BLaER1 (cell line): ENCODE measurements around the gene MCTP2.

ENCODE experiments used
- H3K27ac ChIP-seq: shearing (Covaris generic); formaldehyde crosslinking; 2 replicates; pipeline ENCODE4 v1.8.1; 2022
- H3K27me3 ChIP-seq: shearing (Covaris generic); formaldehyde crosslinking; 2 replicates; pipeline ENCODE4 v1.8.1; 2022
- H3K36me3 ChIP-seq: shearing (Covaris generic); formaldehyde crosslinking; 2 replicates; pipeline ENCODE4 v1.8.1; 2022
- H3K4me1 ChIP-seq: shearing (Covaris generic); formaldehyde crosslinking; 2 replicates; pipeline ENCODE4 v1.8.1; 2022
- H3K4me2 ChIP-seq: shearing (Covaris generic); formaldehyde crosslinking; 2 replicates; pipeline ENCODE4 v1.8.1; 2022
- H3K4me3 ChIP-seq: shearing (Covaris generic); formaldehyde crosslinking; 2 replicates; pipeline ENCODE4 v1.8.1; 2022
- H3K9ac ChIP-seq: shearing (Covaris generic); formaldehyde crosslinking; 2 replicates; pipeline ENCODE4 v1.8.1; 2022
- H3K9me3 ChIP-seq: shearing (Covaris generic); formaldehyde crosslinking; 2 replicates; pipeline ENCODE4 v1.8.1; 2022
- H4K20me1 ChIP-seq: shearing (Covaris generic); formaldehyde crosslinking; 2 replicates; pipeline ENCODE4 v1.8.1; 2022
- Cebpa-rat ChIP-seq: shearing (Covaris generic); IDR thresholded peaks from 2 replicates; pipeline ENCODE4 v1.8.1; 2022

Gene MCTP2

GRCh38 chr15:94456226-94456625, 224.9 kb downstream of the MCTP2 start:
- Histone ChIP-seq H3K9me3 (no peaks in the 10 kb centered on the region; the same call in 1 of the 2 replicates), H3K36me3 (0 out of 2 replicates have a peak, but pooled peaks cover 3% of the 10 kb centered on the region), H4K20me1 (no peaks in the 10 kb centered on the region), H3K27me3 (no peaks in the 10 kb centered on the region), H3K27ac (no peak overlapping the region), H3K4me3 (no peak overlapping the region), H3K9ac (no peak overlapping the region), H3K4me1 (peaks cover 7% of the 10 kb centered on the region), H3K4me2 (no peak overlapping the region)
- no peak for TF ChIP-seq Cebpa-rat

- H3K36me3 ChIP-seq = 0 out of 2 replicates have a peak, but pooled peaks cover 3% of the 10 kb centered on the region
- TF ChIP-seq Cebpa-rat = no peak
- no peaks in the 10 kb centered on the region for H4K20me1 ChIP-seq
- no peak overlapping the region for H3K4me2 ChIP-seq
- no peak overlapping the region for H3K4me3 ChIP-seq
- H3K4me1 ChIP-seq = peaks cover 7% of the 10 kb centered on the region
- no peaks in the 10 kb centered on the region; the same call in 1 of the 2 replicates for H3K9me3 ChIP-seq
- H3K27me3 ChIP-seq = no peaks in the 10 kb centered on the region
- no peak overlapping the region for H3K9ac ChIP-seq
- H3K27ac ChIP-seq = no peak overlapping the region
These were observed 226.3 kb downstream of the MCTP2 start for GRCh38 chr15:94457661-94458060.

- Histone ChIP-seq H3K4me2 (peak overlapping the region; percentile 8; the same call in 1 of the 2 replicates), H3K9me3 (no peaks in the 10 kb centered on the region), H3K4me1 (peaks cover 19% of the 10 kb centered on the region), H3K27me3 (no peaks in the 10 kb centered on the region), H3K4me3 (no peak overlapping the region), H4K20me1 (no peaks in the 10 kb centered on the region), H3K27ac (no peak overlapping the region), H3K36me3 (no peaks in the 10 kb centered on the region), H3K9ac (no peak overlapping the region)
- no peak for TF ChIP-seq Cebpa-rat
These were observed 229.3 kb downstream of the MCTP2 start for GRCh38 chr15:94460624-94461023.

- Histone ChIP-seq H3K4me2 (no peak overlapping the region), H3K36me3 (no peaks in the 10 kb centered on the region), H3K4me3 (no peak overlapping the region), H3K9ac (no peak overlapping the region), H3K27me3 (no peaks in the 10 kb centered on the region), H3K4me1 (peaks cover 12% of the 10 kb centered on the region), H4K20me1 (no peaks in the 10 kb centered on the region), H3K9me3 (no peaks in the 10 kb centered on the region), H3K27ac (no peak overlapping the region)
- no peak for TF ChIP-seq Cebpa-rat
These were observed 235.7 kb downstream of the MCTP2 start for GRCh38 chr15:94467034-94467433.

GRCh38 chr15:94470492-94470891, 239.1 kb downstream of the MCTP2 start:
- H3K9ac ChIP-seq = no peak overlapping the region
- H3K27ac ChIP-seq = no peak overlapping the region
- H3K4me2 ChIP-seq = no peak overlapping the region

GRCh38 chr15:94476686-94477085, 245.3 kb downstream of the MCTP2 start:
- no peak for TF ChIP-seq Cebpa-rat
- no peak overlapping the region for H3K4me2 ChIP-seq
- peaks cover 9% of the 10 kb centered on the region; the same call in 1 of the 2 replicates for H3K36me3 ChIP-seq
- H3K9me3 ChIP-seq = no peaks in the 10 kb centered on the region
- peaks cover 20% of the 10 kb centered on the region for H3K4me1 ChIP-seq
- H4K20me1 ChIP-seq = no peaks in the 10 kb centered on the region
- H3K4me3 ChIP-seq = no peak overlapping the region
- no peak overlapping the region for H3K27ac ChIP-seq
- no peak overlapping the region for H3K9ac ChIP-seq
- H3K27me3 ChIP-seq = no peaks in the 10 kb centered on the region

More at GRCh38 chr15:94470492-94470891, 239.1 kb downstream of the MCTP2 start:
- TF ChIP-seq Cebpa-rat = no peak
- Histone ChIP-seq H3K4me3 (no peak overlapping the region), H4K20me1 (no peaks in the 10 kb centered on the region), H3K36me3 (no peaks in the 10 kb centered on the region), H3K27me3 (no peaks in the 10 kb centered on the region), H3K9me3 (no peaks in the 10 kb centered on the region), H3K4me1 (no peaks in the 10 kb centered on the region)

GRCh38 chr15:94477913-94478553, 246.7 kb downstream of the MCTP2 start:
- no peak for TF ChIP-seq Cebpa-rat
- Histone ChIP-seq H3K27me3 (no peaks in the 10 kb centered on the region), H3K36me3 (peaks cover 9% of the 10 kb centered on the region; the same call in 1 of the 2 replicates), H3K4me3 (no peak overlapping the region), H3K9ac (no peak overlapping the region), H3K4me2 (peak overlapping the region; percentile 13), H3K27ac (no peak overlapping the region), H3K4me1 (peaks cover 20% of the 10 kb centered on the region), H4K20me1 (no peaks in the 10 kb centered on the region), H3K9me3 (no peaks in the 10 kb centered on the region)

GRCh38 chr15:94478763-94479162, 247.4 kb downstream of the MCTP2 start:
- Histone ChIP-seq H3K4me1 (peaks cover 20% of the 10 kb centered on the region), H4K20me1 (no peaks in the 10 kb centered on the region), H3K4me3 (no peak overlapping the region), H3K4me2 (no peak overlapping the region), H3K9me3 (no peaks in the 10 kb centered on the region), H3K9ac (no peak overlapping the region), H3K36me3 (peaks cover 9% of the 10 kb centered on the region; the same call in 1 of the 2 replicates), H3K27ac (no peak overlapping the region), H3K27me3 (no peaks in the 10 kb centered on the region)
- TF ChIP-seq Cebpa-rat = no peak

GRCh38 chr15:94480289-94480834, 249.0 kb downstream of the MCTP2 start:
- Histone ChIP-seq H3K27me3 (no peaks in the 10 kb centered on the region), H3K36me3 (peaks cover 9% of the 10 kb centered on the region; the same call in 1 of the 2 replicates), H3K27ac (no peak overlapping the region), H3K4me3 (no peak overlapping the region), H4K20me1 (no peaks in the 10 kb centered on the region), H3K4me2 (no peak overlapping the region), H3K9me3 (no peaks in the 10 kb centered on the region), H3K4me1 (peaks cover 20% of the 10 kb centered on the region), H3K9ac (no peak overlapping the region)
- no peak for TF ChIP-seq Cebpa-rat

GRCh38 chr15:94485148-94485719, 253.9 kb downstream of the MCTP2 start:
- Histone ChIP-seq H3K4me1 (no peaks in the 10 kb centered on the region), H3K9ac (no peak overlapping the region), H3K27ac (no peak overlapping the region), H3K4me2 (no peak overlapping the region), H4K20me1 (no peaks in the 10 kb centered on the region), H3K4me3 (no peak overlapping the region), H3K36me3 (no peaks in the 10 kb centered on the region), H3K9me3 (no peaks in the 10 kb centered on the region), H3K27me3 (no peaks in the 10 kb centered on the region)
- no peak for TF ChIP-seq Cebpa-rat
